Measurements from ENCODE around the gene SSR4.

SSR4 gene

DNA sequence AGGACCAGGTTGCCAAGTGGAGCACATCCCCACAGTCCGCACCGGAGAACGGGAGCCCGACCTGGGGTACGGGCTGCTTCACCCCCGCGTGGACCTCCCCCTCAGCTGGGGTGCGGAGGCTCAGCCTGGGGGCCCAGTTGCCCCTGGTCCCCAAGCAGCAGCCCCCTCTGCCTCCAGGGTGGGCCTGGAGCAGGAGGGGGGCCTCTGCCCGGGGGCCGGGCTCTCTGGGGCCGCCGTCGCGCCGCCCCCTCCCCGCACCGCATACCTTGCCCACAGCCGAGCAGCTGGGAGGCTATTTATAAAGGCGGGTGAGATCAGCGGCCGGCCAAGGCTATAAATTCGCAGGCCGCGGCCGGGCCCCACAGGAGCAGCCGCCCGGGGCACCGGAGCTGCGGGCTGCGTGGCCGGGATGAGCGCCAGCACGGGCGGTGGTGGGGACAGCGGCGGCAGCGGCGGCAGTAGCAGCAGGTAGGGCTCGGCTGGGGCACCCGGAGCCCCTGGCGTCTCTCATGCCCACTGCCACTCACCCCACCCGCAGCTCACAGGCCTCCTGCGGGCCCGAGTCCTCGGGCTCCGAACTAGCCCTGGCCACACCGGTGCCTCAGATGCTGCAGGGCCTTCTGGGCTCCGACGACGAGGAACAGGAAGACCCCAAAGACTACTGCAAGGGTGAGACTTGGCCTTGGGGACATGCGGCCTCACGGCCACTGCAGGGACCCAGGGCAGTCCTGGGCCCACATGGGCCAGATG lies 13.6 kb upstream of the SSR4 start, which contains the start of gene SRPK3:
Gene SRPK3, plus strand, starts transcription at position 364 of the 750 bp plus-strand sequence. Its CDS starts 46 bp downstream, at position 410.
- no peak for DNase-seq (ENCODE audit: low spot score)

GRCh38 chrX:153781428-153782047 lies 12.9 kb upstream of the SSR4 start:
- DNase-seq (ENCODE audit: low spot score): no peak

GRCh38 chrX:153782313-153782712 lies 12.2 kb upstream of the SSR4 start:
- DNase-seq (ENCODE audit: low spot score): no peak

DNA sequence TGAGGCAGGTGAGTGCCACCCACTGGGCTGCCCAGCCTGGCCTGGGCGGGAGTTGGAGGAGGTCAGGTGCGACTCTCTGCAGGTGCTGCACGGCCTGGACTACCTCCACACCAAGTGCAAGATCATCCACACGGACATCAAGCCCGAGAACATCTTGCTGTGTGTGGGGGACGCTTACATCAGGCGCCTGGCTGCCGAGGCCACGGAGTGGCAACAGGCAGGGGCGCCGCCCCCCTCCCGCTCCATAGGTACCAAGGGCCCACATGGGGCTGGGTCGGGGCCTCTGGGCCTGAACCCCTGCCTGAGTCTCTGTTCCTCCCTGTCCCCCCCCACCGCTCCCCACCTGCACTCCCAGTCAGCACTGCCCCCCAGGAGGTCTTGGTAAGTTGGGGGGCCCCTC lies 11.6 kb upstream of the SSR4 start:
- DNase-seq (ENCODE audit: low spot score): no peak

- no peak for DNase-seq (ENCODE audit: low spot score)
Observed at GRCh38 chrX:153783378-153784013, 11.0 kb upstream of the SSR4 start.

DNA sequence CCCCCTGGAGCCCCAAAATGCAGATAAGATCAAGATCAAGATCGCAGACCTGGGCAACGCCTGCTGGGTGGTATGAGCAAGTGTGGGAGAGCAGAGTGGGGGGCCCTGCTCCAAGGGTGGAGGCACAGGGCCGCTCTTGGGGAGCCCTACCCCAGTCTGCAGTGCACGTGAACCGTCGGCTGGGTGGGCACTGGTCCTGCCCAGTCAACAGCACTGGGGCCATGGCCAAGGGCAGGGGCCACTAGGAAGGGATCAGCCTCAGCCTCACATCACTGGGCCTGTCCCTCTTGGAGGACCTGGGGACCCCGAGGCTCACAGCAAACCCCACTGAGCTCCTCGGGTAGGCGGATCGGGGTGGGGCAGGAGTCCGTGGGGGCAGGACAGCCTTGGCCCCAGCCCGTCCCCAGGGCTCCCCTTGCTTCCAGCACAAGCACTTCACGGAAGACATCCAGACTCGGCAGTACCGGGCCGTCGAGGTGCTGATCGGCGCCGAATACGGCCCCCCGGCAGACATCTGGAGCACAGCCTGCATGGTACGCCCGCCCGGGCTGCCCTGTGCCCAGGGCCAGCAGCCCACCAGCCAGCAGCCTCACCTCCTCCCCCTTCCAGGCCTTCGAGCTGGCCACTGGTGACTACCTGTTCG lies 10.0 kb upstream of the SSR4 start:
- no peak for DNase-seq (ENCODE audit: low spot score)

DNA sequence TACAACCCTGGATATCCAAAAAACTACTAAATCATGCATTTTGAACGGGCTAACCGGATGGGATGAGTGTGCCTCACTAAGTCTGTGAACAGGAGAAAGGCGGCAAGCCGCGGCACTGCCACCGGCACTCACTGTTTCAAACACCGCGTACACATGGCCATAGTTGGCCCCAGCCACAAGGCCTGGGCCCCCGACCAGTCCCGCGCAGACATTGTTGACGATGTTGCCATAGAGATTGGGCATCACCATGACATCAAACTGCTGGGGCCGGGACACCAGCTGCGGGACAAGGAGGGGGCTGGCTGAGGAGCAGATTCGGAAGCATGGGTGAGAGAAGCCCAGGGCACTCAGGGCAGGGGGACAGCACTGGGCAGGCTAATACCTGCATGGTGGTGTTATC lies 7.8 kb upstream of the SSR4 start:
- no peak for DNase-seq (ENCODE audit: low spot score)

GRCh38 chrX:153789654-153790053 lies 4.8 kb upstream of the SSR4 start:
- no peak for DNase-seq (ENCODE audit: low spot score)

- DNase-seq (ENCODE audit: low spot score): no peak
Observed at GRCh38 chrX:153791104-153791852, 3.2 kb upstream of the SSR4 start.

- DNase-seq (ENCODE audit: low spot score): no peak
Observed at GRCh38 chrX:153792368-153792767, 2.1 kb upstream of the SSR4 start.

DNA sequence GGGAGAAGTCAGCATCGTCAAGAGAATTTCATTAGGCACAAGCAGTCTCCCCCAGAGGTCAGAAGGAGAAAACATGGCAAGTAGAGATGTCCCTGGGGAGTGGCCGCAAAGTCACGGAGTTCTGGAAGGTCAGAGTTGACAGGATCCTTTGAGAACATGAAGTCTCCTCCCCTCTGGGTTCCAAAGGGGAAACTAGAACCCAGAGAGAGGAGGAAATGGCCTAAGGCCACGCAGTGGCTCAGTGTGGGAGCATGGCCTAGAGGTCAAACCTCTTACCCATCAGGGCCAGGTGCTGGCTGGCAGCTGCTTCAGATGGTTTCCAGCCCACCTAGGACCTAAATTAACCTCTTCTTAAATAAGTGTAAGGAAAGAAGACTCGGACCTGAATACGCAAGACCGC lies 1.2 kb upstream of the SSR4 start:
- DNase-seq (ENCODE audit: low spot score): no peak

- peak; percentile 44 for DNase-seq (ENCODE audit: low spot score)
Observed at GRCh38 chrX:153794897-153795816, 689 bp downstream of the SSR4 start.

- no peak for DNase-seq (ENCODE audit: low spot score)
Observed at GRCh38 chrX:153797415-153798015, 3.0 kb downstream of the SSR4 start.

DNA sequence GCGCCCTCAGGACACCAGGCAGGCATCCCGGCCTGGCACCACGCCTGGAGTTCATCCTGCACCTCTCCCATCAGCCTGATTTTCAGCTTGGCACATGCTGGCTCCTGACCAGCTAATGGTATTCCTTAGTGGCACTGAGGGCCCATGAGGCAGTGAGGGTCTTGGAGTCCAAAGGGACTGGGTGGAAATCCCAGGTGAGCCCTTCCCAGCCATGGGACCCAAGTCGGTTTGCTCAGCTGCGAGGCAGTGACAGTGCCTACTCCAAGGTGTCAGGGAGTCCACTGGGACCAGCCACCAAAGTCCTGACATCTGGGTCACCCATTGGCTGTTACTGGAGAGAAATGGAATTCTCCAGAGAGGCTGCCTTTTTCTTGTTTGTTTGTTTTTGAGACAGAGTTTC lies 4.9 kb downstream of the SSR4 start:
- DNase-seq (ENCODE audit: low spot score): no peak

GRCh38 chrX:153800177-153800722 lies 5.8 kb downstream of the SSR4 start:
- no peak for DNase-seq (ENCODE audit: low spot score)

- no peak for DNase-seq (ENCODE audit: low spot score)
Observed at GRCh38 chrX:153800746-153801145, 6.3 kb downstream of the SSR4 start.

DNA sequence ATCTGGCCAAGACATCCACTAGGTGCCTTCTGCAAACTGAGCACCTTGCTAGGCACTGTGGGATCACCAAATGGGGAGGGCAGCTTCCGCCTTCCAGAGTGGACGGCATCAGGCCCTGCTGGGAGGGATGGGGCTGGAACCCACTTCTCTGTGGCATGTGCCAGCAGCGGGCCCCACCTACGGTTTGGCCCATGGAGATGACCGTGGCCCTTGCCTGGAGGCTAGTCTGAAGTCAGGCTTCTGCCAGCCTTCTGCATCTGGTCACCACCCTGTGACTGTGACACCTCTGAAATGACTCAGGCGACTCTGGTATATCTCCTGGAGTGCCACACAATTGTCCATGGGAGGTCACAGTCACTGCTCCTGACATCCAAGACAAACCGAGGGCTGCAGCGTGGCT lies 7.2 kb downstream of the SSR4 start:
- DNase-seq (ENCODE audit: low spot score): no peak

GRCh38 chrX:153802513-153803045 lies 8.1 kb downstream of the SSR4 start:
- DNase-seq (ENCODE audit: low spot score): no peak

GRCh38 chrX:153803211-153804099 lies 9.0 kb downstream of the SSR4 start:
- no peak for DNase-seq (ENCODE audit: low spot score)
